Loucy (cell line): ENCODE data around the gene WDR37.

Experiments
- CTCF ChIP-seq: fragments of 200-600 bp; sonication (generic); conservative IDR thresholded peaks from 2 replicates; pipeline ENCODE4 v1.5.1; 2014; ENCODE audit warnings: mild to moderate bottlenecking, antibody characterized with exemption, low read length
- EZH2phosphoT487 ChIP-seq: fragments of 200-600 bp; IDR thresholded peaks from 2 replicates; pipeline ENCODE4 v1.6.1; 2018; ENCODE audit warnings: antibody characterized with exemption, mild to moderate bottlenecking, moderate library complexity, borderline replicate concordance

DNA sequence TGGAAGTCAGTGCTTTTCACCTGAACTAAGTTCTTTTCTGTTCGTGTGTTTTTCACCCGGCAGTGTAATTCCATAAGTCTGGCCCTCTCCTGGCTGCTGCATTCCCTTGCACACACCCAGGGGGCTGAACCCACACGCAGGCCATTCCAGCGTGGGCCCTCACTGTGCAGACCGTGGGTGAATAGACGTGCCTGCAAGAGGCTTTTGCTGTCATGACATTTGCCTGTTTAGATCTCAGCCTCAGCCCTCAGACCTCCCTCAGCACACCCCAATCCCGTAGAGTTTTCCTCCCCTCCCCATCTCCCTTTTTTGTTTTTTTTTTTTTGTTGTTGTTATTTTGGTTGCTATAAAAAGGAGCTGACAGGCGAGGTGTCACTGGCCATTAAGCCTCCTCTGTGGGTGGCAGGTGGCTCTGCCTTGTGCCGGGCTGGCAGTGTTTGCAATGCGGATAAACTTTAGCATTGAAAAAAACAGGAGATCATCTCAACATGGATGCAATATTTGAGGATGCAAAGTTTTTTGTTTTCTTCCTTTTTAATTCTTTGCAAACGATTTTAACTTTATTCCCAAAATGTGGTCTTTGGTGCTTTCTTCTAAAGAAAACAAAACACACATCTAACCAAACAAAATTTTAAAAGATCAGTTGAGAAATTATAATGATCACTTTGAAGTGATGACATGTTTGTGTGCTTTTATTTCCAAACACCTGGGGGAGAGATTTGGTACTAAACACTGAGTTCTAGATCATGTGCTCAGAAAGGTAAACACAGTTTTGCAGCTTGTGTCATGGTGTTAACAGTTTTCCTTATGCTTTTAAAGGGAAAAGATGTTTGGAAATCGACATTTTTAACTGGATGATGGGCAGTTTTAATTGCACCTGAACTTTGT, 58.8 kb downstream of the WDR37 start:
- TF ChIP-seq CTCF: no peak
- TF ChIP-seq EZH2phosphoT487: no peak
